OCI-LY7 (cell line): ENCODE data around the gene TLNRD1.

Experiments used
- CTCF ChIP-seq: fragments of 200-600 bp; sonication (generic); conservative IDR thresholded peaks from 2 replicates; pipeline ENCODE4 v1.5.1; 2014; ENCODE audit warnings: mild to moderate bottlenecking, antibody characterized with exemption, low read length, moderate library complexity, mixed read lengths
- EZH2phosphoT487 ChIP-seq: fragments of 200-600 bp; sonication (generic); IDR thresholded peaks from 2 replicates; pipeline ENCODE4 v1.6.1; 2018; ENCODE audit warnings: low read depth, borderline replicate concordance, mild to moderate bottlenecking, mixed run types, antibody characterized with exemption, low read length, moderate library complexity, mixed read lengths

DNA sequence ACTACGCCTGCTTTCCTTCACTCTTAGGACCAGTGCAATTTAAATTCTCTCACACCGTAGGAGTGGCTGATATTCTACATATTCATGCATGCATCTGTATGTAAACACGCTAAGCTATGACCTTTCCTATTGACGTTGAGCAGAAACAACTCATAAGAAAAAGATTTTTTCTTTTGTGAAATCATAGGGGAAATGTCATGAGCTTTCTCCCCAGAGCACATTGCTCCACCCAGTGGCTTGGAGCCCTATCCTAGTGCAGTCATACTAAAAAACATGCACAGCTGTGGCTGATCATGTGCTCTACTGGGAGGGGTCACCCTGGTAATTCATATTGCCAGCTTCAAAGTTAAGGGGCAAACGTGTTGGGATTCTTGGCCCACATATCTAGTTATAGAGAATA is 9.3 kb upstream of the TLNRD1 start:
- TF ChIP-seq CTCF = peak; percentile 61
- TF ChIP-seq EZH2phosphoT487 = no peak
